ENCODE data around the gene ALG10B. TPM values are rescaled to one million over a fixed set of nuclear protein-coding genes. Genes with fewer than 3 reads are reported as not detected.
"Not testable (repeated sequence)": the region's sequence is repeated elsewhere in the genome, so short reads cannot be mapped to it uniquely, and the experiment has no call there.

Gene ALG10B
- total RNA-seq, 1 donor from 2014 or later = 1.8 TPM

DNA sequence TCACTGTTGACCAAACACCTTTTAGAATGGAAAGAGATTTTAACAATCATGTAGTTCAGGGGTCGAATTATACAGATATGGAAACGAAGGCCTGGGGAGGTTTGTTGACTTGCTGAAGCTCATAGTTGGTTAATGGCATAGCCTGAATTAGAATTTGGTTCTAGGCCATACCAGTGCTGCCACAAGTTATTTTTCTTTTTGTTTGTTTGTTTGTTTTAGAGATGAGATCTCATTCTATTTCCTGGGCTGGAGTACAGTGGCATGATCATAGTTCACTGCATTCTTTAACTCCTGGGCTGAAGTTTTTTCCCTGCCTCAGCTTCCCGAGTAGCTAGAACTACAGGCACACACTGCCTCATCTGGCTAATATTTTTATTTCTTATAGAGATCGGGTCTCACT is 25.4 kb upstream of the ALG10B start:
- H3K36me3 Mint-ChIP-seq (ENCODE audit: low read depth, unreplicated experiment) = no peaks in the 10 kb centered on the region
- peaks cover 1% of the 10 kb centered on the region for H3K9me3 Mint-ChIP-seq (ENCODE audit: unreplicated experiment)
- FAIRE-seq (no peak), DNase-seq (ENCODE audit: low read depth) (no peak)
- H4K20me1 ChIP-seq (ENCODE audit: insufficient read depth, low read length) = no peaks in the 10 kb centered on the region
- TF ChIP-seq, protein P1, sequence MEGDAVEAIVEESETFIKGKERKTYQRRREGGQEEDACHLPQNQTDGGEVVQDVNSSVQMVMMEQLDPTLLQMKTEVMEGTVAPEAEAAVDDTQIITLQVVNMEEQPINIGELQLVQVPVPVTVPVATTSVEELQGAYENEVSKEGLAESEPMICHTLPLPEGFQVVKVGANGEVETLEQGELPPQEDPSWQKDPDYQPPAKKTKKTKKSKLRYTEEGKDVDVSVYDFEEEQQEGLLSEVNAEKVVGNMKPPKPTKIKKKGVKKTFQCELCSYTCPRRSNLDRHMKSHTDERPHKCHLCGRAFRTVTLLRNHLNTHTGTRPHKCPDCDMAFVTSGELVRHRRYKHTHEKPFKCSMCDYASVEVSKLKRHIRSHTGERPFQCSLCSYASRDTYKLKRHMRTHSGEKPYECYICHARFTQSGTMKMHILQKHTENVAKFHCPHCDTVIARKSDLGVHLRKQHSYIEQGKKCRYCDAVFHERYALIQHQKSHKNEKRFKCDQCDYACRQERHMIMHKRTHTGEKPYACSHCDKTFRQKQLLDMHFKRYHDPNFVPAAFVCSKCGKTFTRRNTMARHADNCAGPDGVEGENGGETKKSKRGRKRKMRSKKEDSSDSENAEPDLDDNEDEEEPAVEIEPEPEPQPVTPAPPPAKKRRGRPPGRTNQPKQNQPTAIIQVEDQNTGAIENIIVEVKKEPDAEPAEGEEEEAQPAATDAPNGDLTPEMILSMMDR (IDR thresholded peaks at IDR 0.05; ENCODE audit: insufficient read depth, low read depth, low read length) = no peak
- no peak for TF ChIP-seq EZH2 (IDR thresholded peaks at IDR 0.05; ENCODE audit: insufficient read depth, low read length)
- no peak overlapping the region for H3K4me2 ChIP-seq (ENCODE audit: low read length)
- H3K27ac ChIP-seq (ENCODE audit: low read depth, low read length) = no peak overlapping the region
- H3K27me3 ChIP-seq (ENCODE audit: insufficient read depth, low read length) = no peaks in the 10 kb centered on the region
- H3K4me3 ChIP-seq (ENCODE audit: insufficient read depth, low read depth, low read length) = no peak overlapping the region
- no peak overlapping the region for H3K4me3 Mint-ChIP-seq (ENCODE audit: unreplicated experiment)
- H3K79me2 ChIP-seq (ENCODE audit: insufficient read depth, low read length) = no peaks in the 10 kb centered on the region
- no peaks in the 10 kb centered on the region for H3K9me3 ChIP-seq (ENCODE audit: insufficient read depth, low read depth, low read length)
- H3K9ac ChIP-seq (ENCODE audit: low read length) = no peak overlapping the region
- H3K4me1 ChIP-seq (ENCODE audit: insufficient read depth, low read length) = no peaks in the 10 kb centered on the region
- H3K27me3 Mint-ChIP-seq (ENCODE audit: low read depth, unreplicated experiment) = no peaks in the 10 kb centered on the region
- no peak overlapping the region for H2AFZ ChIP-seq (ENCODE audit: low read depth, low read length)
- H3K4me1 Mint-ChIP-seq (ENCODE audit: low read depth, unreplicated experiment) = no peaks in the 10 kb centered on the region
- H3K27ac Mint-ChIP-seq (ENCODE audit: unreplicated experiment) = no peak overlapping the region
- no peaks in the 10 kb centered on the region for H3K36me3 ChIP-seq (ENCODE audit: insufficient read depth, low read length)

DNA sequence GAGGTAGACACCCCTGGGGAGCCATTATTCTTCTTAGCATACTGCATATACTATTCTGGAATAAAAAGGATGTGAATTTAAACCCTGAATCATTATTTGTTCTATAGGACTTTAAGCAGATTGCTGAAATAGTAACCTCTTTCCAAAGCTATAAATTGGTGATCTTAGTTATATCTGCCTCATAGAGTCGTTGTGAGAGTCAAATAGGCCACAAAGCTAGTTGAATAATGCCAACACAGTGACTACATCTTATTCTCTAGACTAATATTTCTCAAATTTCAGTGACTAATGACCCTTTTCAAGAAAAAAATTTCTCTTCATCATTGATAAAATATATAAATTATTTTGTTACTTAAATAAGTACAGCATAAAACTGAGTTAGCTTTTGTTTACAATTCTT is 13.6 kb upstream of the ALG10B start:
- not testable (repeated sequence) for FAIRE-seq

GRCh38 chr12:38321966-38322365 is 5.4 kb downstream of the ALG10B start:
- not testable (repeated sequence) for H3K36me3 Mint-ChIP-seq (ENCODE audit: low read depth, unreplicated experiment); H3K4me3 Mint-ChIP-seq (ENCODE audit: unreplicated experiment); H3K4me2 ChIP-seq (ENCODE audit: low read length); H3K27ac ChIP-seq (ENCODE audit: low read depth, low read length); H3K79me2 ChIP-seq (ENCODE audit: insufficient read depth, low read length); DNase-seq (ENCODE audit: low read depth); H3K27me3 Mint-ChIP-seq (ENCODE audit: low read depth, unreplicated experiment); H3K36me3 ChIP-seq (ENCODE audit: insufficient read depth, low read length); H3K4me3 ChIP-seq (ENCODE audit: insufficient read depth, low read depth, low read length); H3K9me3 Mint-ChIP-seq (ENCODE audit: unreplicated experiment); H3K27me3 ChIP-seq (ENCODE audit: insufficient read depth, low read length); H2AFZ ChIP-seq (ENCODE audit: low read depth, low read length); H3K4me1 ChIP-seq (ENCODE audit: insufficient read depth, low read length); H4K20me1 ChIP-seq (ENCODE audit: insufficient read depth, low read length); H3K4me1 Mint-ChIP-seq (ENCODE audit: low read depth, unreplicated experiment); H3K27ac Mint-ChIP-seq (ENCODE audit: unreplicated experiment); H3K9ac ChIP-seq (ENCODE audit: low read length); H3K9me3 ChIP-seq (ENCODE audit: insufficient read depth, low read depth, low read length)
- peak; percentile 56 for FAIRE-seq

More for the DNA sequence above, 13.6 kb upstream of the ALG10B start:
- not testable (repeated sequence) for H3K79me2 ChIP-seq (ENCODE audit: insufficient read depth, low read length); H3K9ac ChIP-seq (ENCODE audit: low read length); H3K4me1 Mint-ChIP-seq (ENCODE audit: low read depth, unreplicated experiment); H3K4me1 ChIP-seq (ENCODE audit: insufficient read depth, low read length); H3K36me3 Mint-ChIP-seq (ENCODE audit: low read depth, unreplicated experiment); H3K9me3 Mint-ChIP-seq (ENCODE audit: unreplicated experiment); H2AFZ ChIP-seq (ENCODE audit: low read depth, low read length); H3K27me3 ChIP-seq (ENCODE audit: insufficient read depth, low read length); H3K27ac Mint-ChIP-seq (ENCODE audit: unreplicated experiment); H3K4me3 Mint-ChIP-seq (ENCODE audit: unreplicated experiment); H3K4me2 ChIP-seq (ENCODE audit: low read length); DNase-seq (ENCODE audit: low read depth); H3K27me3 Mint-ChIP-seq (ENCODE audit: low read depth, unreplicated experiment); H4K20me1 ChIP-seq (ENCODE audit: insufficient read depth, low read length); H3K27ac ChIP-seq (ENCODE audit: low read depth, low read length); H3K9me3 ChIP-seq (ENCODE audit: insufficient read depth, low read depth, low read length); H3K36me3 ChIP-seq (ENCODE audit: insufficient read depth, low read length); H3K4me3 ChIP-seq (ENCODE audit: insufficient read depth, low read depth, low read length)

DNA sequence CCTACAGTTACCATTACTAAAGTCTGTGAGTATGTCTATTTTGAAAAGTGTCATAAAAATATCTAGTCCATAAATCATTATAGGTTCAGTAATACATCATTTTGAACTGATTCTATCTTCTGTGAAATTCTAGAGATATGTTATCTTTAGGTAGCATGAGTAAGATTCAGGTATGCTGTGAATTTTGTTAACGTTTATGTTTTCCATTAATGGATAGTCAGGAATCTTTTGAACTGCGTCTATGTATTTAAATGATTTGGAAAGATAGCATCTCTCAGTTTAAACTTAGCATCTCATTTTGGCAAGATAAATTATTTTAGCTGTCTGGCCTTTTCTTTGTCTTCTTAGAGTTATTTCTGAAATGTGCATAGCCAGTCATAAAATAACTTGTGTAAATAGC is 8.3 kb downstream of the ALG10B start:
- no peaks in the 10 kb centered on the region for H3K4me1 Mint-ChIP-seq (ENCODE audit: low read depth, unreplicated experiment)
- H3K27ac Mint-ChIP-seq (ENCODE audit: unreplicated experiment) = no peak overlapping the region
- FAIRE-seq (no peak), DNase-seq (ENCODE audit: low read depth) (peak; percentile 1)
- H3K4me3 ChIP-seq (ENCODE audit: insufficient read depth, low read depth, low read length) = no peak overlapping the region
- no peak overlapping the region for H3K27ac ChIP-seq (ENCODE audit: low read depth, low read length)
- no peaks in the 10 kb centered on the region for H4K20me1 ChIP-seq (ENCODE audit: insufficient read depth, low read length)
- no peak overlapping the region for H3K4me3 Mint-ChIP-seq (ENCODE audit: unreplicated experiment)
- H3K36me3 Mint-ChIP-seq (ENCODE audit: low read depth, unreplicated experiment) = no peaks in the 10 kb centered on the region
- H3K4me1 ChIP-seq (ENCODE audit: insufficient read depth, low read length) = no peaks in the 10 kb centered on the region
- no peaks in the 10 kb centered on the region for H3K36me3 ChIP-seq (ENCODE audit: insufficient read depth, low read length)
- no peak overlapping the region for H2AFZ ChIP-seq (ENCODE audit: low read depth, low read length)
- TF ChIP-seq, protein P1 (IDR thresholded peaks at IDR 0.05; ENCODE audit: insufficient read depth, low read depth, low read length) = no peak
- TF ChIP-seq EZH2 (IDR thresholded peaks at IDR 0.05; ENCODE audit: insufficient read depth, low read length) = no peak
- H3K79me2 ChIP-seq (ENCODE audit: insufficient read depth, low read length) = no peaks in the 10 kb centered on the region
- no peaks in the 10 kb centered on the region for H3K27me3 ChIP-seq (ENCODE audit: insufficient read depth, low read length)
- H3K9me3 Mint-ChIP-seq (ENCODE audit: unreplicated experiment) = no peaks in the 10 kb centered on the region
- H3K9ac ChIP-seq (ENCODE audit: low read length) = no peak overlapping the region
- H3K9me3 ChIP-seq (ENCODE audit: insufficient read depth, low read depth, low read length) = no peaks in the 10 kb centered on the region
- no peaks in the 10 kb centered on the region for H3K27me3 Mint-ChIP-seq (ENCODE audit: low read depth, unreplicated experiment)
- no peak overlapping the region for H3K4me2 ChIP-seq (ENCODE audit: low read length)
